ENCODE data around the gene RNF217.

The RNF217 gene

GRCh38 chr6:124928851-124929250, 33.4 kb upstream of the RNF217 start:
- no peak for DNase-seq (ENCODE audit: low read depth in 2 of 2)
- H3K4me3 ChIP-seq (replicated peaks in 1 of 2; ENCODE audit: low read depth in 2 of 2, low read length in 2 of 2) = no peak overlapping the region
- TF ChIP-seq, protein P1, sequence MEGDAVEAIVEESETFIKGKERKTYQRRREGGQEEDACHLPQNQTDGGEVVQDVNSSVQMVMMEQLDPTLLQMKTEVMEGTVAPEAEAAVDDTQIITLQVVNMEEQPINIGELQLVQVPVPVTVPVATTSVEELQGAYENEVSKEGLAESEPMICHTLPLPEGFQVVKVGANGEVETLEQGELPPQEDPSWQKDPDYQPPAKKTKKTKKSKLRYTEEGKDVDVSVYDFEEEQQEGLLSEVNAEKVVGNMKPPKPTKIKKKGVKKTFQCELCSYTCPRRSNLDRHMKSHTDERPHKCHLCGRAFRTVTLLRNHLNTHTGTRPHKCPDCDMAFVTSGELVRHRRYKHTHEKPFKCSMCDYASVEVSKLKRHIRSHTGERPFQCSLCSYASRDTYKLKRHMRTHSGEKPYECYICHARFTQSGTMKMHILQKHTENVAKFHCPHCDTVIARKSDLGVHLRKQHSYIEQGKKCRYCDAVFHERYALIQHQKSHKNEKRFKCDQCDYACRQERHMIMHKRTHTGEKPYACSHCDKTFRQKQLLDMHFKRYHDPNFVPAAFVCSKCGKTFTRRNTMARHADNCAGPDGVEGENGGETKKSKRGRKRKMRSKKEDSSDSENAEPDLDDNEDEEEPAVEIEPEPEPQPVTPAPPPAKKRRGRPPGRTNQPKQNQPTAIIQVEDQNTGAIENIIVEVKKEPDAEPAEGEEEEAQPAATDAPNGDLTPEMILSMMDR (IDR thresholded peaks at IDR 0.05; ENCODE audit: low read depth, low read length) = no peak

- H3K4me3 ChIP-seq (replicated peaks in 1 of 2; ENCODE audit: low read depth in 2 of 2, low read length in 2 of 2) = no peak overlapping the region
- TF ChIP-seq, protein P1 (IDR thresholded peaks at IDR 0.05; ENCODE audit: low read depth, low read length) = no peak
- no peak for DNase-seq (ENCODE audit: low read depth in 2 of 2)
These were observed 24.6 kb upstream of the RNF217 start for GRCh38 chr6:124937645-124938044.

- H3K4me3 ChIP-seq (replicated peaks in 1 of 2; ENCODE audit: low read depth in 2 of 2, low read length in 2 of 2) = no peak overlapping the region
- TF ChIP-seq, protein P1 (IDR thresholded peaks at IDR 0.05; ENCODE audit: low read depth, low read length) = no peak
- DNase-seq (ENCODE audit: low read depth in 2 of 2) = no peak
These were observed 21.0 kb upstream of the RNF217 start for GRCh38 chr6:124941259-124941658.

- TF ChIP-seq, protein P1 (IDR thresholded peaks at IDR 0.05; ENCODE audit: low read depth, low read length) = no peak
- DNase-seq (ENCODE audit: low read depth in 2 of 2) = peak; percentile 10 to 60
- H3K4me3 ChIP-seq (replicated peaks in 1 of 2; ENCODE audit: low read depth in 2 of 2, low read length in 2 of 2) = no peak overlapping the region
These were observed 18.6 kb upstream of the RNF217 start for GRCh38 chr6:124943658-124944057.

GRCh38 chr6:124947971-124948451, 14.2 kb upstream of the RNF217 start:
- H3K4me3 ChIP-seq (replicated peaks in 1 of 2; ENCODE audit: low read depth in 2 of 2, low read length in 2 of 2) = no peak overlapping the region
- DNase-seq (ENCODE audit: low read depth in 2 of 2) = peak; percentile 14 to 50
- TF ChIP-seq, protein P1 (IDR thresholded peaks at IDR 0.05; ENCODE audit: low read depth, low read length) = no peak

DNA sequence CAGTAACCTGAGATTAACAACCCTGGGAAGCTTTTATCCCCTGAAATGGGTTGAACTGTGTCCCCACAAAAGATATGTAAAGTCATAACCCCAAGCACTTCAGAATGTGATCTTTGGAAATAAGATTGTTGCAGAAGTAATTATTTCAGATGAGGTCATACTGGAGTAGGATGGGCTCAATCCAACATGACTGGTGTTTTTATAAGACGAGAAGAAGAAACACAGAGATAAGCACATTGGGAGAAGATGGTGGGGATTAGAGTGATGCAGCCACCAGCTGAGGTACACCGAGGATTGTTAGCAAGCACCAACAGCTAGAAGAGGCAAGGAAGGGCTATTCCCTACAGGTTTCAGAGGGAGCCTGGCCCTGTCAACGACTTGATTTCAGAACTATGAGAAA, 12.5 kb upstream of the RNF217 start:
- TF ChIP-seq, protein P1 (IDR thresholded peaks at IDR 0.05; ENCODE audit: low read depth, low read length) = no peak
- H3K4me3 ChIP-seq (replicated peaks in 1 of 2; ENCODE audit: low read depth in 2 of 2, low read length in 2 of 2) = no peak overlapping the region
- no peak for DNase-seq (ENCODE audit: low read depth in 2 of 2)

DNA sequence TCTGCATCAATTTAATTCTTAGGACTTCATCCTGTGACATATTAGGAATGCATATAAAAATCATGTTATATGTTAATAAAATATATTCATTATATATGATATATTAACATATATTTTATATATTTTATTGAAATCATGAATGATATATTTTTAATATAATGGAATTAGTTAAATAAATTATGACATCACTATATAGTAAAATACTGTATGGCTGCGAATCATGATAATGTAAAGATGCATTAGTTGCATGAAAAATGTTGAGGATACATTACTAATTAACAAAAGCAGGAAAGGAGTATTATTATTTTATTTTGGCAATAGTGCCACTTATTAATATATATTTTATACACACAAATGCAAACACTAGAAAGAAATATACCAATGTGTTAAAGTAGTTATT, 8.4 kb upstream of the RNF217 start:
- TF ChIP-seq, protein P1 (IDR thresholded peaks at IDR 0.05; ENCODE audit: low read depth, low read length) = no peak
- DNase-seq (ENCODE audit: low read depth in 2 of 2) = no peak

More for the DNA sequence above, 8.4 kb upstream of the RNF217 start:
- no peak overlapping the region for H3K4me3 ChIP-seq (replicated peaks in 1 of 2; ENCODE audit: low read depth in 2 of 2, low read length in 2 of 2)

All from cardiac fibroblast (primary cell).